Stimulated activated CD8-positive, alpha-beta memory T cell treated with anti-CD3 and anti-CD28 coated beads, Interleukin-12 subunit alpha, Interleukin-12 subunit beta, amount 100 ng/mL, for 24 hours (primary cell): Measurements from ENCODE around the gene ZNF496.

Experiments used
- DNase-seq: peaks from one replicate; pipeline ENCODE4 v3.0.0-alpha.2; 2020; ENCODE audit errors: extremely low read depth

ZNF496 gene

DNA sequence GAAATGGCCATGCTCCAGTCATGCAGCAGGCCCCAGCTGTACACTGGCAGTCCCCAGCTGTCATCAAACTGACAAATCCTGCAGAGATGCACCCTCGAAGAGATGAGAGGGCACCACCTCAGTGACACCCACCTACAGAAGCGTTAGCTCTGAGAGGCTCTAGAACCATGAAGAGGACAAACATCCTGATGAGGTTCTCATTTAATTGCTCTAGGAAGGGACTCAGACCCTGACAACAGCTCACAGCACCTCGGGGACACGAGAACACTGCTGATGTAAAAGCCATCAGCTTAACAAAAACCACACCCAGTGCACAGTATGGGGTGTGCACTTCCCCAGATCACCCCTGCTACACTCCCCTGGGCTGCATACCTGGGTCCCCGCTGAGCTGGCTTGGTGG lies 3.4 kb downstream of the ZNF496 start:
- DNase-seq, result no peak

DNA sequence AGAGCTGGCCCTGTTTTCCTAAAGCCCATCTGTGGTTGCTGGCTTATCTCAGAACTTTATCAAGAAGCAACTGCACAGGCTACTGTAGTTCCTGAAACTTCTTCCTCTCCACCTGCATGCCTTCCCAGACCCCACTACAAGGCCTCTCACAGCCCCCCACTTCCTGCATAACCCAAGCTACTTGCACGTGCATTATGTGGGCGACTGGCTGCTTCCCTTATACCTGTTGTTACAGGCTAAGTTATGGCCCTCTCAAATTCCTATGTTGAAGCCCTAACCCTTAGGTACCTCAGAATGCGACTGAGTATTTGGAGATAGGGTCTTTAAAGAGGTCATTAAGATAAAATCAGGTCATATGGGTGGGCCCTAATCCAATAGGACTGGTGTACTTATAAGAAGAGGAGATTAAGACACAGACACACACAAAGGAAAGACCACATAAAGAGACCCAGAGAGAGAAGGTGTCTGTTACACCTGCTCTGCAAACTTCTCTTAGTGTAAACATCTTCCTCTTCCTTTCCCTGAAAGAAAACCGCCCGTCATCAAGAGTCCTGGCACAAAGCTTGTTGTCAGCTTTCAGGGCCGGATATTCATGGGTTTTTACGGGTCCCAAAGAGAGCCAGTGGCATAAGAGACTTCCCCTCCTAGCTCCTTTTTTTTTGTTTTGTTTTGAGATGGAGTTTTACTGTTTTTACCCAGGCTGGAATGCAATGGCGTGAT lies 5.1 kb downstream of the ZNF496 start:
- DNase-seq, result no peak

DNA sequence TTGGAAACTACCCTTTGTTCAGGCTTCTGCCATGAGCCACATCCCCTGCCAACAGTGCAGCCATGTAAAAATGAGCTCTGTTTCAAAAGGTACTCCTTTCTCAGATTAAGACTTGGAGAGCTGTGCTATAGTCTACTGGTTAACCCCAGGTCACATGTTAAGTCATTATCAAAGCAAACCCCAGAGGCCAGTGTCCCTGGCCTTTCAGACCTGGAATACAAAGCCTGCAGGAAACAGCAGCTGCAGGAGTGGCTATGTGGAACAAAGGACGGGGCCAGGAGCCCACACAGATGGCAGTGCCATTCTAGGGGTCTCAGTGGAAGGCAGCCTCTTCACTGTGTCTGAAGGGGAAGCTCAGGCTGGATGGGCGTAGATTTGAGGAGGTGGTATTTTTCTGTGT lies 6.7 kb downstream of the ZNF496 start:
- no peak for DNase-seq

DNA sequence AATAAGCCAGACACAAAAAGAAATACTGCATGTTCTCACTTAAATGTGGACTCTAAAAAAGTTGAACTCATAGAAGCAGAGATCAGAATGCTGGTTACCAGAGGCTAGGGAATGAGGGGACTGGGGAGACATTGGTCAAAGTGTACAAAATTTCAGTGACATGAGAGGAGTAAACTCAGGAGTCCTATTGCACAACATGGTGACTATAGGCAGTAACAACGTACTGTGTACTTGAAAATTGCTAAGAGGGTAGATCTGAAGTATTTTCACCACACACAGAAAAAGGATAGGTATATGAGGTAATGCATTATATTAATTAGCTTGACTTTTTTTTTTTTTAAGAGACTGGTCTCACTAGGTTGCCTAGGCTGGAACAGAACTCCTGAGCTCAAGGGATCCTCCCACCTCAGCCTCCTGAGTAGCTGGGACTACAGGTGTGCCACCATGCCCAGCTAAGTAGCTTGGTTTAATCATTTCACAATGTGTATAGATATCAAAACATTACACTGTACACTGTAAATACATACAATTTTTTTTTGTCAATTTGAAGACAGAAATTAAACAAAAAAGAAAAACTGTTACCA lies 7.4 kb downstream of the ZNF496 start:
- DNase-seq, result no peak

DNA sequence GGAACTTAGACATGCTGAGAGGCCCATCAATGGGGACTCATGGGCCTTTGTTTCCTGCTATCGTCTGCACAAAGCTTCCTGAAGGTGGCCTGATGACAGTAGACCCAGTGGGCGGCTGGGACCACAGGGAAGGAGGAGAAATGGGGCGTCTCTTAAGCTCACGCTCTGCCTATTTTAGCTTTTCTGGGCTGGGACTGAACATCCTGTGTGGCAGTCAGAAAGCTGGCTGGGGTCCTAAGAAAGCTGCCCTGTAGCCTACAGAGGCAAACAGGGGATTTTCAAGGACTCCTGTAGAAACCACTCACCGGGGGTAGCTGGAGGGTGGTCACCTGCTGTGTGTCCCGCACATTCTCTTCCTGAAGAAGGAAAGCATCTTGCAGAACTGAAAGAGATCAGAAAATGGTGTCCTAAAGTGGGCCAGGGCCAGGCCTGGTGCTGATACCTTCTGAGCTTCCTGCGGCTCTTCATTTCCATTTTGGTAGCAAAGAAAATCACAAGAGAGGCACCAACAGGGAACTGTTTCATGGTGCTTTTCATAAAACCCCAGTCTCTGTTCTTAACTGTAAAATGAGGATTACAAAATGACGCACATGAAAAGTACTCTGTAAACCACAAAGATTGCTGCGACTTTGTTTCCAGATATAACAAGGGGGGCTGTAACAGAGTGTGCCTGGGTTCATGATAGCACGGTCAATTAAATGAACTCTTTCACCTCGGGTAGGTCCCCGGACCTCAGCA lies 8.6 kb downstream of the ZNF496 start:
- DNase-seq, result no peak

DNA sequence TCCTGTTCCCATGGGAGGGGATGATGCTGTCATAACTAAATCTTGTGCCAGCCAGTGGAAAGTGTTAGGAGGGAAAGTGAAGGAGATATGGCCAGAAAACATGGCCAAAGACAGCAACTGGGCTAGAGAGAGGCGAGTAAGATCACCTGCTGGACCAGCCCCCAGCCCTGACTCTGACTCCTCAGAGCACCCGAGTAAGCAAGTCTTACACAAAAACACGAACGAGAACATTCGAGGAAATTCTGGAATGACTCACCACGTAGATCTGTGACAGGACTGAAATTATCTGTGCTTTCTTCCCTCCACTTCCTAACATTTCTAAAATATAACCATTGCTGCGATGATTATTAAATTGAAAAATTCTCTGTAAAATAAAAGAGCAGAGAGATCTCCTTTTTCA lies 9.2 kb downstream of the ZNF496 start:
- no peak for DNase-seq

DNA sequence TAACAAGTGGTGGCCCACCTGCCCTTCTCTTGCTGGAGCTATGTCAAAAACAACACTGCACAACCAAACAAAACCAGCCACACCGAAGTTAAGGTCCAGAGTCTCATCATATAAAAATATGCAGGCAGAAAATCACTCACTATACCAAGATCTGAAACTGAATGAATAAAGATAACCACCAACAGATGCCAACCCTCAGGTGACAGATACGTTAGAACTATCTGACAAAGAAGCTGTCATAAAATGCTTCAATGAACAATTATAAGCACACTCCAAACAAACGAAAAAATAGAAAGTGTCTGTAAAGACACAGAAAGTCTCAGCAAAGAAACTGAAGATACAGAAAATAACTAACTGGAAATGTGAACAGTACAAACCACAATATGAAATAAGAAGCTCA lies 14.0 kb downstream of the ZNF496 start:
- DNase-seq, result no peak

DNA sequence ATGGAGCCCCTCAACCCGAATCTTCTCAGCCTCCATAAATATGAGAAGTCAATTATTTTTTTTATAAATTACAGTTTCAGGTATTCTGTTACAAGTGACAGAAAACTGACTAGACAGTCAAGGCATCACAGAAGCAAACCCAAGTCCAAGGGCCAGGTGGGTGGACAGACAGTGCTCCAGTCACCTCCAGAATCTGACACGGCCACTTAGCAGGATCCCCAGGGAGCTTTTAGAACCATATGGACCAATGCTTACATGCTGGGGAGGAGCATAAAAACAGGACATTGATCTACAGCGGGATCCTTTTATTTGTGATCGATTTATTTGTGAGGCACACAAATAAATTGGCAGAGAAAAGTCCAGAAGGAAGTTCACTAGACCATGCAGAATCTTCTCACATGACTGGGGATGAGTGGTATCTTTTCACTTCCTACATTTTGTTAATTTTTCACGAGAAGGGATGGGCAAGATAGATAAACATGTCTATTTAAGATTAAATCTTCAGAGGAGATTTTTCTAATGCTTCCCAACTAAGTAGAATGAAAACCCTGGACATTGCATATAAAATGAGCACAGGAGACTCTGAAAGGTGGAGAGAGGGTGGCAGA lies 15.0 kb downstream of the ZNF496 start:
- DNase-seq, result no peak

DNA sequence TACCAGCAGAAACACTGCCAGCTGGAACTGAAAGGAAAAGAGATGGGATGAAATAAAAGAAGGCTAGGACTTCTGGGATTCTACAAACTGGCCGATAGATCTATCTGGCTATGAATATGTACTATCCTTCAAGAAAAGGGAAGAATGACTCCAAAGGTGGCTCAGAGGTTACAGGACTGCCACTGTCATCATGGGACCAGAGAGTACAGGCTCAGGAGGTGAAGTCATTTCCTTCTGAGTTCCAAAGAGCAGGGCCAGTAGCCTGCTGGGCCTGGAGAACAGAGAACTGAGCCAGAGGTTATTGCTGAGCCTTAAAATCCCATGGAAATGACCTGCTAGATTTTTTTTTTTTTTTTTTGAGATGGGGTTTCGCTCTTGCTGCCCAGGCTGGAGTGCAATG lies 27.6 kb downstream of the ZNF496 start:
- DNase-seq, result no peak

DNA sequence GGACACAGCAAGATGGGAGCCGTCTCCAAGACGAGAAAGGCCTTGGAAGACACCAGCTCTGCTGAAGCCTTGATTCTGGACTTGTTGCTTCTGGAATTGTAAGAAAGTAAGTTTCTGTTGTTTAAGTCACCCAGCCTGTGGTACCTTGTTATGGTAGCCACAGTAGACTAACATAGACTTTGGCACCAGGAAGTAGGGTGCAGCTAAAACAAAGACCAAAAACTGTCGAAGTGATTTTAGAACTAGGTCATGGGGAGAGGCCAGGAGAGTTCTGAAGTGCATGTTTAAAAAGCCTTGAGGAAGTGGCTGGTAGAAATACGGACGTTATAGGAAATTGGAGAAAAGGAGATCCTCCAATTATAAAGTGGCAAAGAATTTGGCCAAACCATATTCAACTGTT lies 28.5 kb downstream of the ZNF496 start:
- no peak for DNase-seq

DNA sequence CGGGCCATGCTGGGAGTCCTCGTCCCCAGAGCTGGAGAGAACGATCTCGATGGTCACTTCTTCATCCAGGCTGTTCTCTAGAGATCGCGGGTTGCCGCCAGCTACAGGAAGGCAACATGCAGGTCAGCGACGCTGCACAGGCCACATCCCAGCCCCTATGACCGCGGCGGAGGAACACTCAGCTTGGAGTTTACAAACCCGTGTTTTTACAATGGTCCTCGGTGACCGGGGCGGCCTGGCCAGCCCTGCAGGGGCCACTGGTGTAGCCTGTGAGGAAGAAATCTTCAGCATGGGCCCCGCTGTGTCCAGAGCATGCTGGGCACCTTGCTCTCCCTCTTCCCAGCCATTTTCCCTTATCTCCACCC lies 30.5 kb downstream of the ZNF496 start:
- DNase-seq, result no peak

DNA sequence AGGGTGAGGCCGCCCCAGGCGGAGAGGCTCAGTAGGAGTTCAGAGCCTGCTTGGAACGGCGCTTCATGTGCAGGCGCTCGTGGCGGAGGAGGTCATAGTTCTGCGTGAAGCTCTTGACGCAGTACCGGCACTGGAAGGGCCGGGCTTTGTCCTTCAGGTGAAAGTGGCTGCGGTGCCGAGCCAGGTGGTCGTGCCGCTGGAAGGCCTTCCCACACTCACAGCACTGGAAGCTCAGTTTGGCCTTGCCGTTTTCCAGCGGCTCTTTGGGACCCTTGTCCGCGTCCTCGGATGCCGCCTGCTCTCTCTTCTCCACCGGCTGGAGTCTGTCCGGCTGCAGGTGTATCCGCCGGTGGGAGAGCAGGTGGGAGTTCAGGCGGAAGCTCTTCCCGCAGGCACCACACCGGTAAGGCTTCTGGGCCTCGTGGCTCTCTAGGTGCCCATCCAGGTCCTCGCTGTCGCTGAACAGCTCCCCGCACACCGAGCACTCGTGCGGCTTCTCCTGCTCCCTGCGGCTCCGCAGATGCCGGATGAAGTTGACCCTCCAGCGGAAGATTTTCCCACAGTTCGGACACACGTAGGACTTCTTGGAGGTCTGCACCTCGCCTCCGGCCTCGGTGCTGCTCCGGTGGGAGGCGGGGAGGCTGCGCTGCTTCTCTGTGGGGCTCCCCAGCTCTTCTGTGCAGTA lies 31.0 kb downstream of the ZNF496 start:
- no peak for DNase-seq

DNA sequence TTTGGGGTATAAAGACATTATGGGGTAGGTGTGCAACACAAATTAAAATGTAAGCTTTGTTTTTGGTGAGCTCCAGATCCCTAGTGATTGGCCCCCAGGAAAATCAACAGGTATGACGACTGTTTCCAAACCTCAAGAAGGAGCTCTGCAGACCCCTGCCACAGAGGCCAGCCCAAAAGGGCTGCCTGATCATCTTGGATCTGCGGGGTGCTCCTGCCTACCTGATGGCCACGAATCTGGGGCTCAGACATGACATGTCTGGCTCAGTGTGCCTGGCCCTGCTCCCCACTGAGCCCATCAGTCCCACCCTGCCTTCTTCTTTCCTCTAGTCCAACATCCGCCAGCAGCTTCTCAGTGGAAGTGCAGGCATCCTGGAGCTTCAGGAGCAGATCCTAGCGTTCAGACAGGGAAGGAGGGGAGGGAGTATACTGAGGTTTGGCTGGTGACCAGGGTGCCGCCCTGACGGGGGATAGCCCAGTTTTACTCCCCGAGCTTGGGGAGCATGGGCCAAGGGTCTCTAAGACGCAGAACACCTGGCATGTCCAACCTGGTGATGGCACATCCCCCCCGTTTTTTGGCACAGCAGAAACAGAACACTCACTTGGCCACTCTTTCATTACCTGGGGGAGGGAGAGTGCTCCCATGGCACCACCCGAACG lies 31.8 kb downstream of the ZNF496 start:
- no peak for DNase-seq

DNA sequence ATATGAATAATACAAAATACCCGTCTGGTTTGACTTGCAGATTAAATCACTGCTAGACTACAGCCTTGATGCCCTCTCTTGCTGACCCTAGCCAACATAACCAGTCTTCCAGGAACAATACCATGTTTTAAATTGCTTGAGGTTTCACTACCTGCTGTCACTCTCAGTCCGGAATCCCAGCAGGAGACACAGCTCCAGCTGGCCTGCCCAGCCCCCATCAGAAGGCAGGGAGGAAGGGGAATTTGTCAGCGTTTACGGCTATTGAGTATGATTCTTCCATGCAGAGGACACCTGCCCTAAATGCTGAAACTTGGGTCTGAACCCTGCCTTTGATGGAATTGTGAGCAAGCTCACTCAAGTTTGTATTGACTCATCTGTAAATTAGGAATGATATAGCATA lies 33.0 kb downstream of the ZNF496 start:
- DNase-seq, result no peak

DNA sequence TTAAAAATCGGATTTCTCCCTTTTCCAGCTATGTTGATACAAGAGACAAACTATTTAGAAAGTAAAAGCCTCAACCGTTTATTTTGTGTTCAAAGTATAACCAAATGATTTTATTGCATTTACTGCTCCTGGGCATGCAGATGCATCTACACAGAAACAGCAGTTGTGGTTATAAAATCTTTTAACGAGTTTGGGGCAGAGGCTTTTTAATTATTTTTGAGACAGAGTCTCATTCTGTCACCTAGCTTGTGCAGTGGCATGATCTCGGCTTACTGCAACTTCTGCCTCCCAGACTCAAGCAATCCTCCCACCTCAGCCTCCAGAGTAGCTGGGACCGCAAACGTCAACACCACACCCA lies 33.6 kb downstream of the ZNF496 start:
- DNase-seq, result no peak

DNA sequence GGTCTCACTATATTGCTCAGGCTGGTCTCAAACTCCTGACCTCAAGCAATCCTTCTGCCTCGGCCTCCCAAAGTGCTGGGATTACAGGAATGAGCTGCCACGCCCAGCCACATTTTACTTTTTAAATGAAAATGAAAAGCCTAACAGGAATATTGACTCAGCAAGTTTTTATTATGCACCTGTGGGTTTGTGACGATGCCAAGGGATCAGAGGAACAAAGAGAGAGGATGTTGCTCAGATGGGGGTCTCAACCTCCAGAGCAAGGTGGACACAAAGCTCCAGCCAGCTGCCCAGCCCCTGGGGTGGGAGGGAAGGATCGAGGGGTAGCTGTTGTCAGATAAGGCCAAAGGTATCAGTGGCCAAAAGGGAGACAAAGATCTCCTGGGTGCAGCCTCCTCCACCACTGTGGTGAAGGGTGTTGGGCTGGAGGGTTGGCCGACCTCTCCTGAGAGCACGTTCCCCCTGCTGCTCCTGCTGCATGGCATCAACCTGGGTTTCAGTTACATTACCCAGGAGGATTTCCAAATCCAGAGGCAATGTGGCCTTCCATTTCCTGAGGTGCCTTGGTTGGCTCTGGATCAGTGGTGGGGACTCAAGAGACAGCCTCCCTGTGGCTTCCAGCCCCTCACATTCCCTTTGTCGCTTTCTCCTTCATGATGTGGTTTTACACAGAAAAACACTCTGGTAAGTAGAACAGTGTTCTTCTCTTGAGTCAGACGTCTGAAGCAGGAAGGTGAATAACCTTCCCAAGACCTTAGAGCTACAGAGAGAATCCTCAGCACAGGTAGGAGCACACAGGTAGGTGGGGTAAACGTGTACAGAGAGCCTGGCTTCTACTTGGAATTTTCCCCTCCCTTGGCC lies 34.2 kb downstream of the ZNF496 start:
- DNase-seq, result no peak

DNA sequence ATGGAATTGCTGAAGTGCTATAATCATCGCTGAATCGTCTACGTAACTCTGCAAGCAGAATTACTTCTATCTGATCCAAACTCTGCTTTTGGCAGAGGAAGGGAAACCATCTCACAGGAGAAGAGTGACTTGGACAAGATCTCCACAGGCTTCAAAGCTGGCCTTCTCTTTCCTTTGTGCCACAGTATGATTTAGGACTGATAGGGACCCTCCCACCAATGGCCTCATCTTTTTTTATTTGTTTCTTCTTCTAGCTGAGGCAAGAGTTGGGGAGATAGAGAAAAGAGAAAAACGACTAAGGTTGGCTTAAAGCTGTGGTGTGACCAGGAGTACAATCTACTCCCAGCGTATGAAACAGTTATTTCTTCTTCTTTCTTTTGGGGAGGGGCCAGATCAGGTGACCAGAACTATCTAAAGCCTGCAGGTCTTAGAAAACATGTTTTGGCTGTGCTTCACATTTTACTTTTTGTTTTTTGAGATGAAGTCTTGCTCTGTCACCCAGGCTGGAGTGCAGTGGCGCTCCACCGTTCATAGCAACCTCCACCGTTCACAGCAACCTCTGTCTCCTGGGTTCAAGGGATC lies 35.0 kb downstream of the ZNF496 start:
- no peak for DNase-seq

DNA sequence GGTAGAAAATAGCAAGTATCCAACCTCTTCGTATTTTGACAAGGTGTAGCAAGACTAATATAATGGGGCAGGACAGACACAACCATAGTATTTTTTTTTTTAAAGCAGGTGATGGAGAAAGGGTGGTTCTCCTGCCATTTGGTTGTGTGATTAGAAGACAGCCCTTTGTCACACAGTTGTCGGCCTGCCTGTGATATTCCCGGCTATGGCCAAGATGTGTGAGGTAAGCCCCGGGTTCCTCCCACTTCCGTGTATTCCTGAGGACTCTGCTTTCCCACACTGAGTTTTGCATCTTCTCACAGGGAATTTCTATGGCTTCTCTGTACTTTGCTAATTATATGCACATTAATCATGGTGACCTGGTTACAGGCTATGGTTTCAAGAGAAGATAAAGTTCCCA lies 35.9 kb downstream of the ZNF496 start:
- no peak for DNase-seq

DNA sequence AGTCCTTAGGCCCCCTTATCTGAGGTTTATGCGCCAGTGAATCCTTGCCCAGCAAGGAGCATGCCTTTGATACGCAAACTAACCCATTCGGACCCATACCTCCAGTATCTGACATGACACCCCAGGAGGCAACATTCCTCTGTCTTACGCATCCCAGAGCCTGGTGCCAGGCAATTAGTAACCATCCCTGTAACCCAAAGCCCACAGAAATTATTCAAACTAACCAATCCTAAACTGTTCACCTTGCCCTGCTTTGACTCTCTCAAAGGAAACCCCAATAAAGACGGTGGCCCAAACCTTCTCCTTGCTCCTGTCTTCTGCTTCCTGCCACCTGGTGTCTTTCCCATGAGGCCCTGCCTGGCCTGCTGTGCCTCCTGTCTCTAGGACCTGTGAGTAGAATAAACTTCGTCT lies 36.4 kb downstream of the ZNF496 start:
- DNase-seq, result no peak

DNA sequence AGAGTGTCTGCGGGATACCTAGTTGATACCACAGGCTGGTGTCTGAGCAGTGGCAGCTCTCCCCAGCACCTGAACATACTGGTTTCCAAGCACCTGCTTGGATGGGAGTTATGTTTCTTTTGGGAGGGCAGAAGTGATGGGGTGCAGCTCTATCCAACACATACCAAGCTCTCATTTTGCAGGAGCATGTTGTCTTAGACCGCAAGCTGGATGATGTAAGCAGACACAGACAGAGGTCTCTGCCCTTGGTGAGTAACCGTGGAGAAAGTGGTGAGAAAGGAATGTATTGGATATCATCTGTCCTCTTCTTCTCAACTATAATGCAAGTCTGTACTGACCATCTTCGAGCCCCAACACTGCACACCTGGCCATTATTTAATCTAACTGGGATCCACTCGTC lies 37.4 kb downstream of the ZNF496 start:
- no peak for DNase-seq

DNA sequence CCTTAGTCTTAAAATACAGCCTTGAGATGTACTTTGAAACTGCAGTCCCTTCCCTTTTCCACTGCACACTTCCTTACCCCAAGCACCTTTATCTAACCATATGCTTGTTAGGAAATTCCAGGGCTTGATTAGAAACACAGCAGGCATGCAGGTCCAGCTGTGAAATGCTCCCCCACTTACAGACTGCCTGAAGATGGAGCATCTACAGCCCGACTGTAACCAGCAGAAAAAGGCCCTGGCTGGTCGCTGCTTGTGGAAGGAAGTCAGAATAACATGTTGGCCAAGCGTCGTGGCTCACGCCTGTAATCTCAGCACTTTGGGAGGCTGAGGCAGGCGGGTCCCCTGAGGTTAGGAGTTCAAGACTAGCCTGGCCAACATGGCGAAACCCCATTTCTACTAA lies 38.6 kb downstream of the ZNF496 start:
- DNase-seq, result no peak
